DMS153 (cell line): ENCODE data around the gene PDE6D.

Source experiments
- DNase-seq: peaks from one replicate; lab custom pipeline; 2025; lab: John Stamatoyannopoulos, UW

The PDE6D gene

GRCh38 chr2:231707625-231707926 lies 73.5 kb downstream of the PDE6D start:
- no peak for DNase-seq

- peak; percentile 97 for DNase-seq
Measured at GRCh38 chr2:231706731-231707624, 74.1 kb downstream of the PDE6D start.

- no peak for DNase-seq
Measured at GRCh38 chr2:231704017-231704416, 77.1 kb downstream of the PDE6D start.

GRCh38 chr2:231701456-231702373 lies 79.4 kb downstream of the PDE6D start:
- peak; percentile 72 for DNase-seq

- DNase-seq = no peak
Measured at GRCh38 chr2:231699006-231699405, 82.1 kb downstream of the PDE6D start.

GRCh38 chr2:231696004-231696367 lies 85.1 kb downstream of the PDE6D start:
- DNase-seq = no peak

- no peak for DNase-seq
Measured at GRCh38 chr2:231693956-231694355, 87.1 kb downstream of the PDE6D start.

GRCh38 chr2:231692847-231693246 lies 88.2 kb downstream of the PDE6D start:
- no peak for DNase-seq

GRCh38 chr2:231691251-231691772 lies 89.8 kb downstream of the PDE6D start:
- no peak for DNase-seq

- DNase-seq = no peak
Measured at GRCh38 chr2:231689124-231689893, 91.8 kb downstream of the PDE6D start.

- no peak for DNase-seq
Measured at GRCh38 chr2:231688719-231689118, 92.4 kb downstream of the PDE6D start.

- no peak for DNase-seq
Measured at GRCh38 chr2:231687961-231688360, 93.1 kb downstream of the PDE6D start.

- peak; percentile 72 for DNase-seq
Measured at GRCh38 chr2:231687133-231687852, 93.8 kb downstream of the PDE6D start.

GRCh38 chr2:231686192-231687100 lies 94.6 kb downstream of the PDE6D start:
- DNase-seq = no peak

- no peak for DNase-seq
Measured at GRCh38 chr2:231685349-231686191, 95.5 kb downstream of the PDE6D start.

GRCh38 chr2:231684314-231685223 lies 96.5 kb downstream of the PDE6D start:
- DNase-seq = peak; percentile 55

- DNase-seq = peak; percentile 49
Measured at GRCh38 chr2:231683292-231684235, 97.5 kb downstream of the PDE6D start.
